HG02571 (cell line): ENCODE measurements around the gene CCL16.

Experiments used
- ATAC-seq: cut with Tn5 transposase; IDR thresholded peaks from one replicate; pipeline ENCODE4 v1.9.1; 2021; ENCODE audit warnings: mild to moderate bottlenecking, moderate library complexity; ENCODE audit not compliant: unreplicated experiment

CCL16 gene

DNA sequence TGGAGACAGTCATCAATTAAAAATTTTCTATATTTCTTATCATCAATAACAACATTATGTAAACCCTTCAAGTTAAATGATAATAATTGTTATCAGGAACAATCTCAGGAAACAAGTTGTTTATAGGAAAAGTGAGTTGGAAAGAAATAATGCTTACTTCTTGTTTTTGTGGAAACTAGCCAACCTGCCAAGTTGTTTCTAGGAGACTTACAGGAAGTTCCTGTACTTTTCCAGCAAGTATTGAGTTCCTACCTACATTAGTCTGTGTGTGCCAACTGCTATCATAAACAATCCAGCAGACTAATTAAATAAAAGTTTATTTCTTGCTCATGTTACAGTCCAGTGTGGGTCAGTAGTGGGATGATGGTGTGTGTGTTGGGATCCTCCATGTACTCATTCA is 6.9 kb upstream of the CCL16 start:
- ATAC-seq, result no peak

DNA sequence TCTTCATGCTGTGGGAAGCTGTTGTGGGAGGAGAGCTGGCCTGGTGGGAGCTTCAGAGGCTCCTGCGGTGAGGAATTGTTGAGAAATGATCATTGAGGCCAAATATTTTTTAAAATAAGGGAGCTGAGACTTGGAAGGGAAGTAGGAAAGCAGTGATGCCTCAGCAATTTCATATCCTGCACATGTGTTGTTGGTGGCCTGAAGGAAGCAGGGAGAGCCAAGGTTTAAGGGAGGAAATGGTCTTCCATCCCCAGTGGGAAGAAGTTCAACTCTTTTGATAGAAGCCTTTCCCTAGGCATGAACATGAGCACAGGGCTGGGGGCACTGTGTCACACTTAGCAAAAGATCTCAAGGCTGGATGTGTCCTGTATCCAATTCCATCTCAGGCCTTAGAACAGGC is 5.3 kb upstream of the CCL16 start, which contains the start of gene CCL14:
TSS of gene CCL14 (minus strand) at position 87 of the 400 bp plus-strand sequence. CDS start at position 7, 80 bp downstream.
- no peak for ATAC-seq

DNA sequence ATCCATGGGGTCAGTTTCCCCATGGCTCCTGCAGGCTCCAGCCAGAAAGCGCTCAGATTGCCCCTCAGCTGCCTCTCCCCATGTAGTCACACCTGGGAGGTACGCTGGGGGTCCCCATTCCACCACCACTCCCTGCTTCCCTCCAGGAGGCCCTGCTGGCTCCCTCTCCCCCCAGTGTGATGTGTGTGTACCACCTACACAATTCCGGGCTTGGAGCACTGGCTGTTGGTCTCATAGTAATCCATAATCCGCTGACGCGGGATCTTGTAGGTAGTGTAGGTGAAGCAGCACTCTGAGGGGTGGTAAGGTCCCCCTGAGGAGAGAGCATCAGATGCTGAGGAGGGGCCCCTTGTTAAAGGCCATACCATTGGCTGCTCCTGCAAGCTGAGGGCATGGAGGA is 2.8 kb upstream of the CCL16 start:
- no peak for ATAC-seq

DNA sequence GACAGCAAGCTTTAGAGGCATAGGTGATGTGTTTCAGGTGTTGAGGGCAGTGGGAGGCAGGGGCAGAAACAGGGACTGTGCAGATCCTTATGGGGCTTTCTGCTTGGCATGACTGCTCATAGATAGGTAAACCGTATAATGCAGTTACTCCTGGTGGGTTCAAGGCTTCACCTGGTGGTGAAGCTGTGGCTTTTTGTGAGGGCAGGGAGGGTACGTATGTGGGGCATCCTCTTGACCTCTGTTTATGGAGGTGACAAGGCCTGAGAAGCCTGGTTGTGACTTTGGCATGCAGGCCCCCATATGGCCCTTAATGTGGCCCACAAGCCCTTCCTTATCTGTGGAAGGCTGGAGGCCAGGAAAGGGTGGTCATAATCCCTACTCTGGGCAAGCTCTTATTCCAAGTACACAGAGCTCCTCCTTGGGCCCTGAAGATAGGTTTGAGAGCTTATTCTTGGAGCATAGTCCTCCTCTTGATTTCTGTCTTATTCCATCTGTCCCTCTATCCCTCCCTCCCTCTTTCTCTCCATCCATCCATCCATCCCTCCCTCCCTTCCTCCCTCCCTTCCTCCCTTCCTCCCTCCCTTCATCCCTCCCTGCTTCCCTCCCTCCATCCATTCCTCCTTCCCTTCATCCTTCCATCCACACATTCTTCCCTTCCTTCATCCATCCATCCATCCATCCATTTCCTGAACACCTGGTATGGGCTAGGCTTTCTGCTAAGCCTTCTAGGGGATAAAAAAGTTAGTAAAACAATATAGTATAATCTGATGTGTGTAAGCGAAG is 1.3 kb upstream of the CCL16 start:
- ATAC-seq, result no peak

DNA sequence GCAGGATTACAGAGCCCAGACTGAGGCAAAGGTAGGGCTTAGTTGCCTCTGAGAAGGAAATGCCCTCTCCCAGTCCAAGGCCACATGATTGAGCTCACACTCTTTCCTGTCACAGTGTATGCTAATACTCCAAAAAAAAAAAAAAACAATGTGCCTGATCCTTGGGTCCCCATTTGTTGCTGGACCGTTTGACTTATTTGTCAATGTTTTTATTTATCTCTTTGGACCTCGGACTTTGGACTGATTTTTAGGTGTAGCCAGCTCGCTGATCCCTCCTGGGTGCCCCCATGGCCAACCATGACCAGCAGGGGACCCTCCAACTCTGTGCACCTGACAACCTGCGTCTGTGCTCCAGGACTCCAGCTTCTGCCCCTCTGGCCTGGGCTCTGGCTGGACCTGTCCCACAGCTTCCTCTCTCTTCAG is 622 bp upstream of the CCL16 start:
- ATAC-seq, result no peak

DNA sequence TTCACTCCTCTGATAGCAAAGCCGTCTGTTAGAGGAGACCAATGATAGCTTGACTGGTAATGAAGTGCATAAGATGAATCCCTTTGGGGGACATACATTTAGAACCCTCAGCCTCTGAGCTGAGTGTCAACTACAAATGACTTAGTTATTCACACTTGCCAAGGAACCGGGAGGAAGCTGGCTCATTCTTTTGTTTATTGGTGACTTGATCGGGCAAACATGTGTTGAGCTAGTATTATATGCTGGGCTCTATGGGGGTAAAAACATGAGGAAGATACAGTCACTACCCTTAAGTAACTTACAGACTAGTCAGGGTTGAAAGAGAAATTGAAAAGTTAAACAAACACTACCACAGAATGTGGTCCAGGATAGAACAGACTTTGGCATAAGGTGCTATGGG is 3.0 kb downstream of the CCL16 start:
- no peak for ATAC-seq

DNA sequence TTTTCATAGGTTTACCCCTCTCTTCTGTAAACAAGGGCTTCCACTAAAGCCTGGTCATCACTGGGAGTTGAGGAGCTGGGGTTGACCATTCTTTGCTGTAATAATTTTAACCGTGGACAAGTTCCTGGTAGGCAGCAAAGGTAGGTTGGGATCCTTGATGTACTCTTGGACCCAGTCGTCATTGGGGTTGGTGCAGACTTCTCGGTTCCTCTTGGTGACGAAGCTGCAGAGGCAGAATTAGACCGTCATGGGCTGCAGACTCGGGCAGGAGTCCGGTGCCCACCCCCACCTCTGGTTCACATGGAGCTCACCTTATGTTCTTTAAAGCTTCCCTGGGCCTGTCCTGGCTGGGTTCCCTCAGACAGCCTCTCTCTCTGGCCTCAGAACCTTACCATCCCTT is 3.8 kb downstream of the CCL16 start:
- ATAC-seq, result no peak

DNA sequence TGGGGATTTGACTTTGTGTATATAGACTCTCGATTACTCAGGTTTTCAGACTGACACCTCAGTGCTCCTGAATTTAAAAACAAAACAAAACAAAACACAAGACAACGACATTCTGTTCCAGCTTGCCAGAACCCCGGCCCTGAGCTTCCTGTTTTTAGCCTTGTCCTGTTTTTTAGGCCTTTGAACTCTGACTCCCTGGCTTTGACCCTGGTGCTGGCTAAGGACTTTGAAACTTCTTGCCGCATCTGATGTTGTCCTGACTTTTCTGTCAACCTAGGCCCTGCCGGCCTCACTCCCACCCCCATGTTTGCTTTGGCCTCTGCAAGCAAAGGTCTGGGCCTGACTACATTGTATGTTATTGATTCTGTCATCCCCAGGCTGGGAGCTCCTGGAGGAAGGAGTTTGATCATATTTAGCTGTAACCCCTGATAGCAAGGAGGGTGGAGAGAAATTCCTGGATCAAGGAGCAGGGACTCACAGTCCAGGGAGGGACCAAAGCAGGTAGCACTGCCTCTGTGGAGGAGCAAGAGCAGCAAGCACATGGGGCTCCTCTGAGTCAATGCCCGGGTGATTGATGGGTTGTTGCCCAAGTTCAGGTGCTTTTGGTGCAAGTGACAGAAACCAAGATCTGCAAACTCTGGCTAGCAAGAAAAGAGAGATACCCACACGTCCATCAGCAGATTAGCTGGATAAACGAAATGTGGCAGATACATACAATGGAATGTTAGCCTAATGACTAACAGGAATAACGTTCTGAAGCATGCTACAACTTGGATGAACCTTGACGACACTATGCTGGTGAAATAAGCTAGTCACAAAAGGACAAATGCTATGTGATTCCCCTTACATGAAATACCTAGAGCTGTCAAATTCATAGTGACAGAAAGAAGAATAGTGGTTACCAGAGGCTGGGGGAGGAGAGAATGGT is 7.7 kb downstream of the CCL16 start:
- ATAC-seq, result no peak

DNA sequence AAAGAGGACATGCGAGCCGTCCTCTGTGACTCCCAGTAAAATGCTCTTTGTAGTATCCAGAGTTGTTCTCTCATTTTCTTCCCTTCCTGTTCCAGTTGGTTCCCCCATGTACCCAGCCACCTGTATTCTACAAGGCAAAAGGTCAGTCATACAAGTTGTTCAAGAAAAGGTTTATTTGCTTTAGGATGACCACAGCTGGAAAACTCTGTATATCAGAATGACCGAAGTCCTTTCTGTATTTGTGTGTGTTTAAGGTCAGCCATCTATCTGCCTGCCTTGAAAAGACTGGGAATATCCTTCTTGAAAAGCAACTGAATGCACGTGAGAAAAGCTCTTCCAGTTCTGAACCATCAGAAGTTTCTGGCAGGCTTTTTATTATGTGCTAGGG is 8.4 kb downstream of the CCL16 start:
- ATAC-seq, result no peak

DNA sequence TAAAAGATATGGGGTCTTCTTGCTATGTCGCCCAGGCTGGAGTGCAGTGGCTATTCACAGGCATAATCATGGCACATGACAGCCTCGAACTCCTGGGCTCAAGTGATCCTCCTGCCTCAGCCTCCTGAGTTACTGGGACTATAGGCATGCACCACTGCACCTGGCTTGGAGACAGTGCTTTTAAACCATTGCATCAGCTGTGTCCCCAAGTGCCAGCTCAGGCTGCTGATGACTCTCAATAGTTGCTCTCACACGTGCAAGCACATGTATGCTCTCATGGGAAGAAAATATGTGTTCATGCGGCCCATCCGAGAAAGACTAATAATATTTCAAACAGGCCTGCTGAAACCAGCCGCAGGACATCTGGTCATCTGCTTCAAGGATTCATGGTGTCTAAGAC is 8.8 kb downstream of the CCL16 start:
- no peak for ATAC-seq

DNA sequence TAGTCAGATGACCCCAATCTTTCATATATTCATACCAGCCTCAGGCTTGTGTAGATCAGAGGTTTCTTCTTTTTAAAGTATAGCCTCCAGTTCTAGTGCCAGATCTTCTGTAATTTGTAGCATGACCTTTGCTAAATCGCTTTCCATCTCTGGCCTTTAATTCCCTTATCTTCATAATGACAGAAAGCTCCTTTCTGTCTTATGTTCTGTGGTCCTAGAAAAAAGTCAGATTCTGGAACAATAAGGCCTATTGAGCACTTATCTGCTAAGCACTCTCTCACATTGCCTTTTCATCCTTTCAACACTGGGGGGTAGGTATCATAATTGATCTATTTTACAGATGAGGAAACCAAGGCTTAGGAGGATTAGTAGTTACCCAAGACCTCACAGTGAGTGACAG is 9.2 kb downstream of the CCL16 start:
- no peak for ATAC-seq

DNA sequence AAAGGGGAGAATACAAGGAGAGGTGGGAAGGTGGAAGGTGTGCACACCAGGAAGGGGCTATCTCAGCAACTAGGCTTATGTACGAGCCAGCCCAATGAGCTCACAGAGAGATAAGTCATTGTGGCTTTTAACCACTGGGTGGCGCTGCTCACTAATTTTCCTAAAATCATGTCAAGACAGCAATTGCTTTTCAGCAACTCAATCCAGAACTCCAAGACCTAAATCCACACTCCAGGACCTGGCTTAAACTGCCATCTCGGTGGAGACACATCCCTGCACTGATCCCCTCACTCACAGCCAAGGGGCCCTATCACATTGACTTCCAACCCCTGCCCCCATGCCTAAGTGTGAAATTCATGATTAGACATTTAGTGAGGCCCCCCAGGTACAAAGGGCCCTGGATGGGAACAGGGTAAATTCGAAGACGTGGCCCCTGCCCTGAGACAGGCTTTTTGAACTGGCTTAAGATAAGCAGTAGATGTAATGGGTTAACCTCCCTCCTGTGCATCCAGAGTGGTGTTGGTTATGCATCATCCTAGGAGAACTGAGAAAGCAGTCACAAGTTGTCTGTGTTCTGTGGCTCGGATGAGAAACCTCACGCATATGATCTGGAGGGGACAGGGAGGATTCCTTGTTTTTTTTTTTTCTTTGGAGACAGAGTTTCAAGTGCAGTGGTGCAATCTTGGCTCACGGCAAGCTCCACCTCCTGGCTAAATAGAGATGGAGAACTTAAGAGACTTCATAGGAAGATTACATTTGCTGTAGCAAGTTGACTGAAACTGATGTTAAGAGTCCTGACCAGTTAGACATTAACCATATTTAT is 11.5 kb downstream of the CCL16 start:
- no peak for ATAC-seq

DNA sequence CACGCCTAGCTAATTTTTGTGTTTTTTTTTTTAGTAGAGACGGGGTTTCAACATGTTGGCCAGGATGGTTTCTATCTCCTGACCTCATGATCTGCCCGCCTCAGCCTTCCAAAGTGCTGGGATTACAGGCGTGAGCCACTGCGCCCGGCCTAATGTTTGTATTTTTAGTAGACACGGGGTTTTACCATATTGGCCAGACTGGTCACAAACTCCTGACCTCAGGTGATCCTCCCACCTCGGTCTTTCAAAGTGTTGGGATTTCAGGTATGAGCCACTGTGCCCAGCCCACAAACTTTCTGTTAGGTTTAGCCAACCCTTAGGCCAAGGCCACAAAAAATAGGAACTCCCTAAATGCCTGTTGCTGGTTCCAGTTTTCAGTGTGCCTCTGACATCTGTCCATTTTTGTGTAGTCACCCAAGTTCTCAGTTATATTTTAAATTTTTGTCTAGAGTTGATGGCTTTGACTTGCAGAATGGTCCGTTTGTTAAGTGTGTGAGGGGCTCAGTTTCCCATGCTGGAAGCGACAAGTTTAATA is 12.7 kb downstream of the CCL16 start:
- ATAC-seq, result no peak

DNA sequence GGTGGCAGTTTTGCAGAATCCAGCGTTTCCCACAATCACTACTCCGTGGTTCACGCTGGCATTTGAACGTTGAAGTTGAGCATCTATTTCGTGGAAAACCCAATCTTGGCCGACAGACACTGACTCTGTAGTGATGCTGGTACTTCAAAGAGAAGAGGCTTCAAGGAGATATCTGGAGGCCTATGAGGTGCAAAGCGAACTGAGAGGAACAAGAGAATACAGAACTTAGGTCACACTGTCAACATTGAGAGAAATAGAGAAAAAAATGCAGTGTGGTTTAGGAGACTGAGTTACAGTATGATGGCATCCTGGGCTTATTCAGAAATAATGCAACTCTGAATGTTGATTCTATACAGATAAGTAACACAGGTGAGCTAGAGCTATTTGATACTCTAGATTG is 16.0 kb downstream of the CCL16 start:
- no peak for ATAC-seq

DNA sequence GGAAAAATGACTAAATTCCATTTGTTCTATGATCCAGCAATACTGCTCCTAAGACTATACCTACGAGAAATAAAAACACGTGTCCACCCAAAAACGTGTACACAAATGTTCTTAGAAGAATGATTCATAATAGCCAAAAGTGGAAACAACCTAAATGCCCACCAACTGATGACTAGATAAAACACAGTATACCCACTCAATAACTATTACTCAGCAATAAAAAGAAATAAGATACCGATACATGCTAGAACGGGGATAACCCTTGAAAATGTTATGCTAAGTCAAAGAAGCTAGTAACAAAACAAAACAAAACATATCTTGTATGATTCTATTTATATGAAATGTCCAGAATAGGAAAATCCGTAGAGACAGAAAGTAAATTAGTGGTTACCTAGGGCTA is 17.6 kb downstream of the CCL16 start:
- no peak for ATAC-seq

DNA sequence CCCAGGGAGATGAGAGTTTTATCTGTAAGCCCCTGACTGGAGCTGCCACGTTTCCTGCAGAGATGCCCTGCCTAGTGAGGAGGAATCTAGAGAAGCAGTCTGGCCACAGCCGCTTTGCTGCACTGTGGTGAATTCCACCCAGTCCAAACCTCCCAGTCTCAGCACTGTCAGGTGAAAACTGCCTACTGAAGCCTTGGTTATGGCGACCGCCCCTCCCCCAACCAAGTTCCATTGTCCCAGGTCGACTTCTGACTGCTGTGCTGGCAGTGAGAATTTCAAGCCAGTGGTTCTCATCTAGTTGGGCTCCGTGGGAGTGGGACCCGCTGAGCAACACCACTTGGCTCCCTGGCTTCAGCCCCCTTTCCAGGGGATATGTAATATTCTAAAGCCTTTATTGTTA is 27.6 kb downstream of the CCL16 start:
- no peak for ATAC-seq

DNA sequence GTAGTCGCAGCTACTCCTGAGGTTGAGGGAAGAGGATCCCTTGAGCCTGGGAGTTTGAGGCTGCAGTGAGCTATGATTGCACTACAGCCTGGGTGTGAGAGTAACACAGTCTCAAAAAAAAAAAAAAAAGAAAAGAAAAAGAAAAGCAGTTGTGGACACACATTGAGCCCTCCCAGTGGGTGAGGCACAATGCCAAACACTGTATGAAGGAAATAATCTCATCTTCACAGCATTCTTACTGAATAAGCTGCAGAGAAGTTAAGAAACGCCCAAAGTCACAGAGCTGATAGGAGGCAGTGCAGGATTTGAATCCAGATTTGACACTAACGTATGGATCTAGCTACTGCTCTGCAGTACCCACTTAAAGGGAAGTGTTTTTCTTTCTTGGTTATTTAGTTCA is 31.9 kb downstream of the CCL16 start:
- ATAC-seq, result no peak

DNA sequence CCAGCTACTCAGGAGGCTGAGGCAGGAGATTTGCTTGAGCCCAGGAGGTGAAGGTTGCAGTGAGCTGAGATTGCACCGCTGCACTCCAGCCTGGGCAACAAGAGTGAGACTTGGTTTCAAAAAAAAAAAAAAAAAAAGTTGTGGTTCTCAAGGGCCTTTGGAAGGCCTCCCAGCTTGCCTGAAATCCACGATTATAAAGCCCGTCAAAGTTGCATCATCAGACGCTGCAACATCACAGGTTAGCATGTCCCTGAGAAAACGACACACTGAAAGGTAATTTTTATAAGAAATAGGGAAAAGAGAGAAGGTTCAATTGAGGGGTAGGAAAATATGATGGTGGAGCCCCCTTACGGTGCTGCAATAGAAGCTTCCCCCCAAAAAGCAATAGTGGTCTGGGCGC is 33.2 kb downstream of the CCL16 start:
- no peak for ATAC-seq

DNA sequence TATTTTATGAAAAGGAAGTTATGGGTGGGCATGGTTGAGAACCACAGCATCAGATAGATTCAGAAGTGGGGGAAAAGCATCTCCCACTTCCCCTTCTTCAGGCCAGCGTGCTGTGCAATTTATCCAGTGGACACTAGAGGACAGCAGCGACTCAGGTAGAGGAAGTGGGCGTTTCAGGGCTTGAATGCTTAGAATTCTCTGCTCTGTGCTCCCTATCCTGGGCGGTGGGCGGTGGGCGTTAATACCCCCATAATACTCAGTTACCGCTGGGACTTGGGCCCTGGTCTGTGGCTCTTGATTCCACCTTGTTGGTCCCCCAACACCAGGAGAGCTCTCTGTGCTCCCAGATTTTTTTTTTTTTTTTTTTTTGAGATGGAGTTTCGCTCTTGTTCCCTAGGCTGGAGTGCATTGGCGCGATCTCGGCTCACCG is 34.1 kb downstream of the CCL16 start:
- ATAC-seq, result no peak

DNA sequence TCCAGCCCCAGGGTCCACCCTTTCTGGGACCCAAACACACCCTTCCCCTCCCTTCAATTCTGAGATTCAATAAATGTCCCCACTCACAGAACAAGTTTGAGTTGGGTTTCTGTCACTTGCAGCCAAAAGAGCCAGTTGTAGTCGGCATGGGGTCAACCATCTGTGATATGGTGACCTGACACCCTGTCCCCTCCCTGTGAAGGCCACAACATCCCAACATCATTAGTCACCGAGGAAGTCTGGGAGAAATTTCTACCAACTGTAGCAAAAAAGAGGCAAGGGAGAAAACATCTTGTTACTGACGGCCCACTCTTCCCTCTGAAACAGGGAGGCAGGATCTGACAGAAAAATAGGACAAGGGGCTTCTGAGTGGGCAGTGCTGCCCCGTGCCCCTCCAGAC is 37.1 kb downstream of the CCL16 start:
- ATAC-seq, result no peak

DNA sequence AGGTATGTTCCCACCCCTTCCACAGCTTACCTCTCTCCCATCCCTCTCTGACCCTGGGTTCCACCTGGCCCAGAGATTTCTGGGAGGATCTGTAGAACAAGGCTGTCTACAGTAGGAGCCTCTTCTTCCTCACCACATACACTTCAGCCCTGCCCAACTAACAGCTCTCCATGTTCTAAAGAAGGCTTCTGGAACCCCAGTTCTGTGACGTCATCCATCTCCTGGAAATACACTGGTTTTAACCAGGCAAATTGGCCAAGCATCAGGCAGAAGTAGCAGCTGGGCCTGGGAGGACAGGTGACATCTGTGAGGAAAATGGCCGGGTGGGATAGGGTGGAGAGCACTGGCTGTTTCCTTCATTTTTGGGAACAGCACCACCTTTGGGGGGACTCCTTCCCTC is 37.8 kb downstream of the CCL16 start, which contains the start of gene LYZL6:
TSS of gene LYZL6 (minus strand) at position 177 of the 400 bp plus-strand sequence. CDS start 4,357 bp downstream, outside the sequence.
- no peak for ATAC-seq
